ENCODE results near the gene WDR64.
A peak's percentile ranks its signal among the peaks of the same experiment; 100 is the strongest.

Gene WDR64

DNA sequence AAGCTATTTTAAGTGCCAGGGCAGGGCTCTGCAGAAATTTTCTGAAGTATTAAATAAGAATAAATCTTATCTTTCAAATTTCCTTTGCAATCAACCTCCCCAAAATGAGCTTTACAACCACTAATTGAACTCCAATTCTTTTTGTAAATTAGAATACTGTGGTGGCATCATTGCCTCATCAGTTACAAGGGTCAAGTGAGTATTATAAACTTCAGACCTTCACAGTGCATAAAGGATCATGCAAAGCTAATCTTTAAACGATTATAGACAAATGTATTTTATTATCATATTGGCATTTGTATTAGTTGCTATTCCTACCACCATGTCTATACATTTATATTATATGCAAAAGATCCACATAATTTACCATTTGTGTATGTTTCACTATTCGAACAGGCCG is 19.1 kb upstream of the WDR64 start:
- H3K27ac ChIP-seq: no peak overlapping the region
- TF ChIP-seq, protein P1, sequence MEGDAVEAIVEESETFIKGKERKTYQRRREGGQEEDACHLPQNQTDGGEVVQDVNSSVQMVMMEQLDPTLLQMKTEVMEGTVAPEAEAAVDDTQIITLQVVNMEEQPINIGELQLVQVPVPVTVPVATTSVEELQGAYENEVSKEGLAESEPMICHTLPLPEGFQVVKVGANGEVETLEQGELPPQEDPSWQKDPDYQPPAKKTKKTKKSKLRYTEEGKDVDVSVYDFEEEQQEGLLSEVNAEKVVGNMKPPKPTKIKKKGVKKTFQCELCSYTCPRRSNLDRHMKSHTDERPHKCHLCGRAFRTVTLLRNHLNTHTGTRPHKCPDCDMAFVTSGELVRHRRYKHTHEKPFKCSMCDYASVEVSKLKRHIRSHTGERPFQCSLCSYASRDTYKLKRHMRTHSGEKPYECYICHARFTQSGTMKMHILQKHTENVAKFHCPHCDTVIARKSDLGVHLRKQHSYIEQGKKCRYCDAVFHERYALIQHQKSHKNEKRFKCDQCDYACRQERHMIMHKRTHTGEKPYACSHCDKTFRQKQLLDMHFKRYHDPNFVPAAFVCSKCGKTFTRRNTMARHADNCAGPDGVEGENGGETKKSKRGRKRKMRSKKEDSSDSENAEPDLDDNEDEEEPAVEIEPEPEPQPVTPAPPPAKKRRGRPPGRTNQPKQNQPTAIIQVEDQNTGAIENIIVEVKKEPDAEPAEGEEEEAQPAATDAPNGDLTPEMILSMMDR (conservative IDR thresholded peaks at IDR 0.05): no peak
- no peak for TF ChIP-seq ZFX (IDR thresholded peaks at IDR 0.05)

DNA sequence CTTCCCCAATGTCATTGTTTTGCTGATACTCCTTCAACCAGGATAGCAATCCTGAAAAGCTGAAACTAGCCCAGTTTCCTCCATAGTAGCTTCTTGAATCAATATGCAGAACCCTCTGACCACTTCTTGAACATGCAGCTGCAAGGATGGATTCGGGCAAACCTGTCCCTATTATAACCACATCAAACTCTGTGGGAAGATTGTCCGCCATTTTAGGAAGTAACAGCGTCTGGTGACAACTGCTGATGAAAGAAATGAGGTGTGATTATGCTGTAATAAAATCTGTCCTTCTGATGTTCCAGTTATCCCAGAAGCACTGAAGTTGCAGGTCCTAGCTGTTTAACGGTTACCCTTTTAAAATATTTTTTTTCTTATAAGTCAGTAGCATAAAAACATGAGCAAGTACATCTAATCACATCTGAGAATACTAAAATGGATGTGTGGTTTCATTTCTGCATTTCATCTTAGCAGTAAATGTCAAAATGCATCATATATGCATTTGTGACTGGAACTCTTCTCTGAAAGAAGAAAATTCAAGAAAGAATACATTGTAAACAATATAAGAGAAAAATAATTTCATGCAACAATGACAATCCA is 16.4 kb upstream of the WDR64 start:
- TF ChIP-seq, protein P1 (conservative IDR thresholded peaks at IDR 0.05): no peak
- TF ChIP-seq ZFX (IDR thresholded peaks at IDR 0.05): no peak
- H3K27ac ChIP-seq: no peak overlapping the region

DNA sequence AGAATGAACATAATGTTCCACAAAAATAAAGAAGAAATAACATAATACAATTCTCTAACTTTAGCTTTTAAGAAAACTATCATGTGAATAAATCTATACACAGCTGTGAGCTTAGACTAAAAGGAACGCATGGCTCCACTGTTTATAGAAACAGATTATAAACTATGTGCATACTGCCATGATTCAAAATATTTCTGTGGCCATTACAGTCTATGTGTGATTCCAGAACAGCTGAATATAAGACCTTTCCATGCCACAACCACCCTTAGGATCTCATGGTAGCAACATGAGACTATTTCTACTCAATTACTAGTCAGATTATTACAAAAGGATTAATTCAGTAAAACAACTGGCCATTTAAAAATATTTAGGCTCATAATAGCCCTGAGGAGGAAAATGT is 15.8 kb upstream of the WDR64 start:
- H3K27ac ChIP-seq: no peak overlapping the region
- TF ChIP-seq, protein P1 (conservative IDR thresholded peaks at IDR 0.05): no peak
- no peak for TF ChIP-seq ZFX (IDR thresholded peaks at IDR 0.05)

DNA sequence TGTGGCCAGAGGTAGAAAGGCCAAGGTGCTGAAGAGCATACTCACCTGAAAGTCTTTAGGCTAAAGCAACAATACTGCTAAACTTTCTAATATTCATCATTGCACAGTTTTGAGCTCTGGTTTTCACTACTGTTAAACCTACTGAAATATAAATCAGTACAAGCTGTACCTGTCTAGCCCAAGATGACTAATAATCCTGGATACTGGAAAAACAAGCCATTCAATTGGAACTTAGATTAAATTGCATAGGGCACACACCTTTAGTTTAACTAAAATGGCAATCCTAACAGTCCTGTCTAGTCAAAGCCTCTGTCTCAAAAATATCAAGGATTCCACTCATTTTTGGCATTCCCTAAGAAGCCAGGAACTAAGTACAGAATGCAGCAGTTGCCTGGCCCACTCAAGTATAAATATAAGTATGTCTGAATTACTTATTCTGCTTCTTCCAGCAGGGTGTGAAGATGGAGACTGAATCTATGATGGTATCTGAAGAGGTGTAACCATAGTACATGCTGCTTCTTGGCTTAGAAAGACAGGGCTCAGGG is 15.0 kb upstream of the WDR64 start:
- no peak for TF ChIP-seq ZFX (IDR thresholded peaks at IDR 0.05)
- TF ChIP-seq, protein P1 (conservative IDR thresholded peaks at IDR 0.05): no peak
- no peak overlapping the region for H3K27ac ChIP-seq

DNA sequence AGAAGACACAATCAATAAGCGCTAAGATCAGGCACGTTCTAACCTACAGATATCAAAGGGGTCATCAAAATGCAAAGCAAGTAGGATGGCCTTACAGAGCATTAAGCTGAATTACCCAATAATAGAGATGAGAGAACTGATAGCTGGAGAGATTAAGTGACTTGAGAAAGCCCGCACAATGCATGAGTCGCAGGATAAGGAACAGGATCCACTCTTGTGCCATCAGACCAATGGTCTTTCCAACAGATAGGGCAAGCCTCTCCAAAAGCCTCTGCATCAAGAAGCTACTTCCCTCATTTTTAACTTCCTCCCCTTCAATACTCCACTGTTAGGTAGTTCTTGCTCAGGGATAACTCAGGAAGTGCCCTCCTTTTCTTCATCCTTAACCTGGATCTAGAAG is 14.5 kb upstream of the WDR64 start:
- no peak overlapping the region for H3K27ac ChIP-seq
- TF ChIP-seq, protein P1 (conservative IDR thresholded peaks at IDR 0.05): no peak
- TF ChIP-seq ZFX (IDR thresholded peaks at IDR 0.05): no peak

DNA sequence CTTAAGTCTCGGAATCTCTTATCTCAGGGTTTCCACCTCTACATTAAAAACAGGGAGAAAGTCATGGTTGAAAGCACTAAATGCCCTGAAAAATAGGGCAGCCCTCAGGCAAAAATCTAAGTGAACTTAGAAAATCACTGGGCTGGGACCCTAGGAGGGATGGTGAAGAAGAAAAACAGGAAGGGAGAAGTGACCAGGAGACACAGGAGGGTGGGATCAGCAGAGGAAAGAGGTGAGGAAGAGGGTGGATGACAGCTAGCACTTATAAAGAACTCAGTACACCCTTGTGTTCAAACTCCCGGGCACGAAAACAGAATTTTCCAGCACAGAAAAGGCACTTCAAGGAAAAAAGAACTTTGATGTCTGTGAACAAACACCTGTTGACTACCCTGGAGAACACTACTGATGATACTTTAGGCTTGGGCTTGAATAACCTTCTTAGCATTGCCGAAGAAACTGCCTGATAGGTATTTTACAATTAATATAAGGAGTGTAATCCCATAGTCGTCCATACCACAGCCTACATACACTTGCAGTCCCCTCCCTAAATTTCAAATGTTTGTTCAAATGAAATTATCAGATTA is 13.9 kb upstream of the WDR64 start:
- no peak overlapping the region for H3K27ac ChIP-seq
- no peak for TF ChIP-seq ZFX (IDR thresholded peaks at IDR 0.05)
- TF ChIP-seq, protein P1 (conservative IDR thresholded peaks at IDR 0.05): no peak

DNA sequence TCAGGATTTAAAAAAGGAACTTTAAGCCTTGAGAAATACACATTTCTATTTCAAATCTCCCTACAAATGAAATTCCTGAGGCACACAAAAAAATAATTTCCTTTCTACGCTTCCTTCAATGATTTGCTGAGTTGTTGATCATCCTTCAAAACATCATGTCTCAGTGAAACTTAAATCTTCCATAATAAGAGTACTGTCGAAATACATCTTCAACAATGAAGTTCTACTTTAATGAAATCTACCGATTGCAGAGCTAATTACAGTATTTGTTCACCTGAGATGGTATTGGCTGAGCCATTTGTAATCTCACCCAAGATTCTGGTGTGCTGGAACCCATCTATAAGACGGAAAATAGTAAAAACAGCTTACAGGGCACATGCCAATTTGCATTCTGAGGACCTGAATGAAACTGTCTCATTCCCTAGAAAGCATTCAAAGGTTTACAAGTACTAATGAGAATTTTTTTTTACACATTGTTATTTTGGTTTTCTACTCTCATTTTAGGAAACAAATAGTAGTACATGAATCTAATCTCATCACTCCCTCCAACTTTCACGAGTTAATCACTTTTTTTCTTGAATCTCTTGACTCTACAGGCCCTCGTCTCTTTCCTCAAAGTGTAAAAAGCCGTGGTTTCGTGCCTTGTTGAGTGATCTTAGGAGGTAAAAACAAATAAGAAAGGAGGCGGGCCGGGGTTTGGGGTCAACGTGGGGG is 13.0 kb upstream of the WDR64 start:
- TF ChIP-seq, protein P1 (conservative IDR thresholded peaks at IDR 0.05): no peak
- no peak for TF ChIP-seq ZFX (IDR thresholded peaks at IDR 0.05)
- peak overlapping the region; percentile 75 for H3K27ac ChIP-seq

All from C4-2B (cell line).